PC-9 (cell line): Measurements from ENCODE around the gene CWC25.

Source experiments
- CTCF ChIP-seq: fragments of 200-600 bp; sonication (generic); conservative IDR thresholded peaks from 2 replicates; pipeline ENCODE4 v1.6.1; 2017; ENCODE audit warnings: mixed run types, antibody characterized with exemption, mild to moderate bottlenecking, moderate library complexity
- EZH2 ChIP-seq: fragments of 200-600 bp; sonication (generic); IDR thresholded peaks from 2 replicates; pipeline ENCODE4 v1.8.0; 2017; ENCODE audit warnings: antibody characterized with exemption, low read depth

DNA sequence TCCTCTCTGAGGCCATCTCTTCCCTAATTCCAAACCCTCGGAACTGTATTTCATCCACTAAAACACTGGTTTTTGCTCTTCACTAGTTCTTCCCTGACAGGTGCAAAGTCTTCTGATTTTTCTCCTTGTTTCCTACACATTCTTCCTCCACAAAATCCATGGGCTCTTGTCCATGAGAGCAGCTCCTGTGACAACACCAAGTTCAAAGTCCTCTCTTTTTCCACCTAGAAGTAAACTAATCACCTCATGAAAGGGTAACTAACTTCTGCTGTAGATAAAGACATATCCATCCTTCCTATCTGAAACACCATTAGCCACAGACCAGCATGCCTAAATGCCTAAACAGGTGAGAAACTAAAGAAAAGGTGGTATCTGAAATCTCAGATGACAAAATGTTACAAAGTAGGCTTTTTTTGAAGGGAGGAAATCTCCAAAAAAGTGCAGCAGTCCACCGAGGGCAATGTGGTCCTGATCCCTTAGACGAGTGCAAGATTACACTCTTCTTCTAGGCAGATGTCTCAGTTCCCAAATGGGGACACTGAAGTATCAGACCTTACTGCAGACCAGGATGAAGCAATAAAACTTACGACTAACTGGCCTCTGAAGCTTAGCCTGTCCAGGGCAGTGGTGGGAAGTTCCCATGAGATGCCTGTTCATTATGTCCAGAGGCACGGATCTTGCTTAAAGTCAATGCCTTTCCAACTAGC is 28.5 kb downstream of the CWC25 start:
- TF ChIP-seq CTCF (no peak), EZH2 (no peak)
